ENCODE results near the gene WBP1L. TPM values are rescaled to one million over a fixed set of nuclear protein-coding genes. Genes with fewer than 3 reads are reported as not detected.

The WBP1L gene
- total RNA-seq, 3 donors from 2014 or later (not counting 1 experiment from before 2014, with no cell fraction given) = 34.6 to 48.4 (median 47.9) TPM

GRCh38 chr10:102826148-102826796 lies 82.5 kb downstream of the WBP1L start:
- Histone ChIP-seq H3K27ac (ENCODE audit: low read length) (no peak overlapping the region), H3K36me3 (ENCODE audit: control insufficient read depth, insufficient read depth, low read length) (no peaks in the 10 kb centered on the region), H3K4me1 (ENCODE audit: control insufficient read depth, insufficient read depth, low read length) (no peaks in the 10 kb centered on the region), H3K4me3 (ENCODE audit: low read length) (no peak overlapping the region), H3K27me3 (ENCODE audit: control insufficient read depth, insufficient read depth, low read length) (no peaks in the 10 kb centered on the region), H3K9me3 (ENCODE audit: control insufficient read depth, insufficient read depth, low read length) (no peaks in the 10 kb centered on the region)
- WGBS (ENCODE audit: insufficient coverage) = 91% methylated on average over 9 of the region's 9 CpGs
- H3K9me3 Mint-ChIP-seq = no peaks in the 10 kb centered on the region
- intact Hi-C loops (cut with micrococcal nuclease) = no loop called here
- H3K27ac Mint-ChIP-seq = no peak overlapping the region
- H3K27me3 Mint-ChIP-seq (ENCODE audit: low read depth in 2 of 2) = no peaks in the 10 kb centered on the region
- no peaks in the 10 kb centered on the region for H3K4me1 Mint-ChIP-seq
- H3K4me3 Mint-ChIP-seq = no peak overlapping the region
- ATAC-seq = no peak
- TF ChIP-seq CTCF (IDR thresholded peaks at IDR 0.05) = no peak
- no peaks in the 10 kb centered on the region for H3K36me3 Mint-ChIP-seq
- no peak for DNase-seq

DNA sequence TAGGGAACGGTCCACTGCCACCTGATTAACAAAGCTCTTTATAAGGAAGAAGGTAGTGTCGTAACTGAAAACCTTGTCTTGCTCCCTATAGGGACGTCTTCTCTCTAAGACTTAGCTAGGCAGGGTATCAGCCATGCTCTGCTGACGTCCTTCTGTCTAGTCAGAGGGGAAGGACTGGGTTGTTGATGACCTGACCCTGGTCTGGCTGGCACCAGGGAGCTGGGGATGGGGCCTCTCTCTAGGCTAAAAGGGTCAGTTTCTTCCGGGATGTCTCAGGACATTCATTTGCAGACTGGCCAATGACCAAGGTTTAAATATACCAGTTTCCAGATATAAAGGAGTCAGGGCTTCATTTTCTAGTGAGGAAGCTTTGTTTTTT lies 83.8 kb downstream of the WBP1L start:
- Mint-ChIP-seq H3K27ac (no peak overlapping the region), H3K9me3 (no peaks in the 10 kb centered on the region), H3K4me1 (no peaks in the 10 kb centered on the region), H3K27me3 (ENCODE audit: low read depth in 2 of 2) (no peaks in the 10 kb centered on the region), H3K4me3 (no peak overlapping the region), H3K36me3 (no peaks in the 10 kb centered on the region)
- H3K36me3 ChIP-seq (ENCODE audit: control insufficient read depth, insufficient read depth, low read length) = no peaks in the 10 kb centered on the region
- no peaks in the 10 kb centered on the region for H3K4me1 ChIP-seq (ENCODE audit: control insufficient read depth, insufficient read depth, low read length)
- no peak overlapping the region for H3K27ac ChIP-seq (ENCODE audit: low read length)
- no peak for DNase-seq
- no peak overlapping the region for H3K4me3 ChIP-seq (ENCODE audit: low read length)
- no peaks in the 10 kb centered on the region for H3K9me3 ChIP-seq (ENCODE audit: control insufficient read depth, insufficient read depth, low read length)
- 87% methylated on average over 5 of the region's 5 CpGs for WGBS (ENCODE audit: insufficient coverage)
- no peak for TF ChIP-seq CTCF (IDR thresholded peaks at IDR 0.05)
- no peak for ATAC-seq
- no peaks in the 10 kb centered on the region for H3K27me3 ChIP-seq (ENCODE audit: control insufficient read depth, insufficient read depth, low read length)
- intact Hi-C loops (cut with micrococcal nuclease) = no loop called here

DNA sequence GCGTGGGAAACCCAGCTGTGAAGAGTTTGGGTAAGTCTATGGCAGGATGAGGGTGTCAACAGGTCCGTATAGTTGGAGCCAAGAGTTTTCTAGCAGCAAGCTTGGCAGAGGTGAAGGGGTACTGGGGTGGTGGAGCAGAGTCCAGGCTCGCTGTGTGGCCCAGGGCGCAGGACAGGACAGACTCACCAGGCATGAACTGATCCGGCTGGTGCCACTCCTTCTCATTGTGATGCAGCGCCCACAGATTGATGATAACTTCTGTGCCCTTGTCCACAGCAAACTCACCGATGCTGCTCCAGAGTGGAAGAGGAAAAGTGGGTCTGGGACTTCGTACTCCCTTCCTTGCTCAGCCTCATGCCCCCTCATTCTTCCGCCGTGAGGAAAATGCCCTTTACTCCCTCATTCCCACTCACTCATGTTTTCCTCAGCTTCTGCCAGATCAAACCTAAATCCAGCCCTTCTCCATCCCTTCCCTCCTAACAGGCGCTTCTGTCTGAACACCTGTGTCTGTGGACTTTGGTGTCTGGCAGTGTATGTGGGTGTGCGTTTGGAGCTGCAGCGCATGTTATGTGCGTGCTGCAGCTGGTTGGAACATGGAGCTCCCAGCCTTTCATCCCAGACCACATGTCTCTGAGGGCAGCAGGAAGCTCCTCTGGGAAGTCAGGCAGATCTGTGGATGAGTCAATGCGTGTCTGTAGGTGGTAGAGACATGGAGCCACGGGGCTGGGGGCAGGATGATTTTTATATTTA lies 87.7 kb downstream of the WBP1L start:
- Histone ChIP-seq H3K27me3 (ENCODE audit: control insufficient read depth, insufficient read depth, low read length) (peaks cover 3% of the 10 kb centered on the region), H3K9me3 (ENCODE audit: control insufficient read depth, insufficient read depth, low read length) (no peaks in the 10 kb centered on the region), H3K4me3 (ENCODE audit: low read length) (no peak overlapping the region), H3K27ac (ENCODE audit: low read length) (no peak overlapping the region), H3K4me1 (ENCODE audit: control insufficient read depth, insufficient read depth, low read length) (peaks cover 6% of the 10 kb centered on the region), H3K36me3 (ENCODE audit: control insufficient read depth, insufficient read depth, low read length) (no peaks in the 10 kb centered on the region)
- WGBS (ENCODE audit: insufficient coverage) = 89% methylated on average over 13 of the region's 16 CpGs
- no peaks in the 10 kb centered on the region for H3K27me3 Mint-ChIP-seq (ENCODE audit: low read depth in 2 of 2)
- no peaks in the 10 kb centered on the region for H3K9me3 Mint-ChIP-seq
- no peak for TF ChIP-seq CTCF (IDR thresholded peaks at IDR 0.05)
- intact Hi-C loops (cut with micrococcal nuclease) = loop anchor here (10.0 kb wide), 1 partner anchor 653 kb away; no protein-coding TSS in a partner anchor
- peaks cover 0 to 7% of the 10 kb centered on the region in 2 donors for H3K4me1 Mint-ChIP-seq
- H3K4me3 Mint-ChIP-seq = no peak overlapping the region
- H3K36me3 Mint-ChIP-seq = no peaks in the 10 kb centered on the region
- ATAC-seq (no peak), DNase-seq (no peak)
- no peak overlapping the region for H3K27ac Mint-ChIP-seq

Data from natural killer cell (primary cell).